ENCODE data around the gene PLA1A.

PLA1A gene

GRCh38 chr3:119608405-119609000 lies 10.8 kb downstream of the PLA1A start:
- no peak for DNase-seq

- no peak for DNase-seq
Measured at GRCh38 chr3:119609301-119609700, 11.6 kb downstream of the PLA1A start.

- no peak for DNase-seq
Measured at GRCh38 chr3:119611664-119612063, 14.0 kb downstream of the PLA1A start.

GRCh38 chr3:119613201-119613600 lies 15.5 kb downstream of the PLA1A start:
- no peak for DNase-seq

GRCh38 chr3:119613872-119614271 lies 16.2 kb downstream of the PLA1A start:
- no peak for DNase-seq

GRCh38 chr3:119616056-119616455 lies 18.4 kb downstream of the PLA1A start:
- DNase-seq: no peak

GRCh38 chr3:119619094-119619493 lies 21.4 kb downstream of the PLA1A start:
- no peak for DNase-seq

- DNase-seq: no peak
Measured at GRCh38 chr3:119620899-119621298, 23.2 kb downstream of the PLA1A start.

GRCh38 chr3:119624002-119624720 lies 26.5 kb downstream of the PLA1A start:
- peak in 2 of 3 donors; percentile 43 to 55 for DNase-seq

GRCh38 chr3:119625451-119626153 lies 27.9 kb downstream of the PLA1A start:
- no peak for DNase-seq

GRCh38 chr3:119626196-119626595 lies 28.5 kb downstream of the PLA1A start:
- DNase-seq: peak; percentile 51 to 74 (median 64)

- DNase-seq: peak; percentile 91 to 94 (median 93)
Measured at GRCh38 chr3:119627461-119627860, 29.8 kb downstream of the PLA1A start.

GRCh38 chr3:119628390-119628789 lies 30.7 kb downstream of the PLA1A start:
- peak; percentile 73 to 85 (median 83) for DNase-seq

GRCh38 chr3:119628816-119629445 lies 31.2 kb downstream of the PLA1A start:
- peak; percentile 88 to 97 (median 95) for DNase-seq

GRCh38 chr3:119630128-119630879 lies 32.6 kb downstream of the PLA1A start:
- peak; percentile 83 to 93 (median 92) for DNase-seq

GRCh38 chr3:119630880-119631329 lies 33.2 kb downstream of the PLA1A start:
- peak in 1 of 3 donors; percentile 42 for DNase-seq

GRCh38 chr3:119631516-119631915 lies 33.8 kb downstream of the PLA1A start:
- DNase-seq: no peak

GRCh38 chr3:119632216-119632615 lies 34.5 kb downstream of the PLA1A start:
- DNase-seq: peak; percentile 46 to 52 (median 48)

- no peak for DNase-seq
Measured at GRCh38 chr3:119632829-119633228, 35.1 kb downstream of the PLA1A start.

GRCh38 chr3:119635719-119636118 lies 38.0 kb downstream of the PLA1A start:
- DNase-seq: peak in 1 of 3 donors; percentile 13

GRCh38 chr3:119636249-119636648 lies 38.6 kb downstream of the PLA1A start:
- peak; percentile 58 to 81 (median 59) for DNase-seq

GRCh38 chr3:119636891-119637611 lies 39.4 kb downstream of the PLA1A start:
- DNase-seq: peak in 2 of 3 donors; percentile 28 to 46
